Smooth muscle cell (in vitro differentiated cells): ENCODE results near the gene S100Z. TPM values are rescaled to one million over a fixed set of nuclear protein-coding genes. Genes with fewer than 3 reads are reported as not detected.

Experiments
- DNase-seq: peaks from one replicate; lab custom pipeline; 2025; ENCODE audit not compliant: unreplicated experiment; lab: John Stamatoyannopoulos, UW
- H2AFZ ChIP-seq: fragments of 200-600 bp; sonication (generic); 2 replicates; pipeline ENCODE4 v1.6.0; 2016; ENCODE audit warnings: antibody characterized with exemption, low read depth, mild to moderate bottlenecking
- H3F3A ChIP-seq: fragments of 200-600 bp; sonication (generic); 2 replicates; pipeline ENCODE4 v1.6.0; 2017; ENCODE audit warnings: antibody characterized with exemption, low read depth
- H3K27ac ChIP-seq: fragments of 200-600 bp; sonication (generic); 2 replicates; pipeline ENCODE4 v1.5.1; 2016; ENCODE audit warnings: low read depth, mild to moderate bottlenecking
- H3K27me3 ChIP-seq: fragments of 200-600 bp; sonication (generic); 2 replicates; pipeline ENCODE4 v1.6.1; 2016; ENCODE audit warnings: low read depth, mild to moderate bottlenecking
- H3K36me3 ChIP-seq: fragments of 200-600 bp; sonication (generic); 2 replicates; pipeline ENCODE4 v1.5.1; 2016; ENCODE audit warnings: low read depth
- H3K4me1 ChIP-seq: fragments of 200-600 bp; sonication (generic); 2 replicates; pipeline ENCODE4 v1.5.1; 2016; ENCODE audit warnings: low read depth
- H3K4me2 ChIP-seq: fragments of 200-600 bp; sonication (generic); 2 replicates; pipeline ENCODE4 v1.6.0; 2016; ENCODE audit warnings: mild to moderate bottlenecking
- H3K4me3 ChIP-seq: fragments of 200-600 bp; sonication (generic); 2 replicates; pipeline ENCODE4 v1.5.1; 2016; ENCODE audit warnings: mild to moderate bottlenecking
- H3K79me2 ChIP-seq: fragments of 200-600 bp; sonication (generic); 2 replicates; pipeline ENCODE4 v1.6.0; 2016; ENCODE audit warnings: low read depth, mild to moderate bottlenecking
- H3K9ac ChIP-seq: fragments of 200-600 bp; sonication (generic); 2 replicates; pipeline ENCODE4 v1.6.0; 2016; ENCODE audit warnings: low read depth
- H3K9me3 ChIP-seq: fragments of 200-600 bp; sonication (generic); replicated peaks from 2 replicates; pipeline ENCODE4 v1.5.1; 2016; ENCODE audit warnings: low read depth
- H4K20me1 ChIP-seq: fragments of 200-600 bp; sonication (generic); 2 replicates; pipeline ENCODE4 v1.6.0; 2016; ENCODE audit warnings: low read depth
- WGBS: methylation state at CpG from one replicate; pipeline ENCODE4 v1.1.7; 2016; ENCODE audit warnings: low lambda C conversion rate; 5-methylcytosine and 5-hydroxymethylcytosine counted together
- polyA plus RNA-seq: library from polyadenylated mRNA; unstranded; fragments of >200 nt; fragmentation: Nextera tagmentation; extraction: Ambion mirVana; gene quantifications from 2 replicates; pipeline ENCODE4 v1.2.1, GENCODE V29; 2016
- total RNA-seq: library from RNA; depleted of rRNA; stranded (reverse); fragments of >200 nt; gene quantifications from 2 replicates; pipeline ENCODE4 v1.2.3, GENCODE V29; 2014
- TF ChIP-seq, protein P1 (sequence below): fragments of 200-600 bp; sonication (generic); IDR thresholded peaks from 2 replicates; pipeline ENCODE4 v1.5.1; 2017; ENCODE audit warnings: borderline replicate concordance, mild to moderate bottlenecking, antibody characterized with exemption; ENCODE audit not compliant: insufficient read depth, poor library complexity, severe bottlenecking

Gene S100Z
- total and polyA plus RNA-seq, 2 experiments from 2014 or later = 0.34 TPM; not detected in 1

DNA sequence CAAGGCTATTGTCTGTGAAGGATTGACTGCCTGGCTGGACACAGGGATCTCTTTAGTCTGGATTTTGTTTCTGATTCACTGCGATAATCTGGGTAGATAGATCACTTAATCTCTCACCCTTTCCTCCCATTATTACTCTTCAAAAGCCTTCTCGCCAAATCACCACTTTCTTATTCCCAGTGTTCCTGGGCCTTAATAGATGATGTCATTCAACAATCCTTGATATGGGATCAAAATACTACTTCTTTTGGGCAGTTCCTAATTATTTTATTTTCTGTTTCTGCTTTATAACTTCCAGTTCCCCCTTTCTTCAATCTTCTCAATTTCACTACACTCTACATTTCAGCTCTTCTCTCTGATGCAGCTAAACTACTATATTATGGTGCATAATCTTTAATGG lies 96.3 kb downstream of the S100Z start:
- H4K20me1 ChIP-seq = no peaks in the 10 kb centered on the region
- no peaks in the 10 kb centered on the region for H3K9me3 ChIP-seq
- H3F3A ChIP-seq = no peaks in the 10 kb centered on the region
- DNase-seq = no peak
- no peaks in the 10 kb centered on the region for H3K79me2 ChIP-seq
- H3K4me3 ChIP-seq = no peak overlapping the region
- no peak overlapping the region for H3K27ac ChIP-seq
- no peak overlapping the region for H2AFZ ChIP-seq
- no peak overlapping the region for H3K4me2 ChIP-seq
- H3K9ac ChIP-seq = no peak overlapping the region
- H3K36me3 ChIP-seq = no peaks in the 10 kb centered on the region
- 68% methylated on average over 2 of the region's 2 CpGs for WGBS
- H3K4me1 ChIP-seq = peaks cover 4% of the 10 kb centered on the region
- TF ChIP-seq, protein P1, sequence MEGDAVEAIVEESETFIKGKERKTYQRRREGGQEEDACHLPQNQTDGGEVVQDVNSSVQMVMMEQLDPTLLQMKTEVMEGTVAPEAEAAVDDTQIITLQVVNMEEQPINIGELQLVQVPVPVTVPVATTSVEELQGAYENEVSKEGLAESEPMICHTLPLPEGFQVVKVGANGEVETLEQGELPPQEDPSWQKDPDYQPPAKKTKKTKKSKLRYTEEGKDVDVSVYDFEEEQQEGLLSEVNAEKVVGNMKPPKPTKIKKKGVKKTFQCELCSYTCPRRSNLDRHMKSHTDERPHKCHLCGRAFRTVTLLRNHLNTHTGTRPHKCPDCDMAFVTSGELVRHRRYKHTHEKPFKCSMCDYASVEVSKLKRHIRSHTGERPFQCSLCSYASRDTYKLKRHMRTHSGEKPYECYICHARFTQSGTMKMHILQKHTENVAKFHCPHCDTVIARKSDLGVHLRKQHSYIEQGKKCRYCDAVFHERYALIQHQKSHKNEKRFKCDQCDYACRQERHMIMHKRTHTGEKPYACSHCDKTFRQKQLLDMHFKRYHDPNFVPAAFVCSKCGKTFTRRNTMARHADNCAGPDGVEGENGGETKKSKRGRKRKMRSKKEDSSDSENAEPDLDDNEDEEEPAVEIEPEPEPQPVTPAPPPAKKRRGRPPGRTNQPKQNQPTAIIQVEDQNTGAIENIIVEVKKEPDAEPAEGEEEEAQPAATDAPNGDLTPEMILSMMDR = no peak
- no peaks in the 10 kb centered on the region for H3K27me3 ChIP-seq

DNA sequence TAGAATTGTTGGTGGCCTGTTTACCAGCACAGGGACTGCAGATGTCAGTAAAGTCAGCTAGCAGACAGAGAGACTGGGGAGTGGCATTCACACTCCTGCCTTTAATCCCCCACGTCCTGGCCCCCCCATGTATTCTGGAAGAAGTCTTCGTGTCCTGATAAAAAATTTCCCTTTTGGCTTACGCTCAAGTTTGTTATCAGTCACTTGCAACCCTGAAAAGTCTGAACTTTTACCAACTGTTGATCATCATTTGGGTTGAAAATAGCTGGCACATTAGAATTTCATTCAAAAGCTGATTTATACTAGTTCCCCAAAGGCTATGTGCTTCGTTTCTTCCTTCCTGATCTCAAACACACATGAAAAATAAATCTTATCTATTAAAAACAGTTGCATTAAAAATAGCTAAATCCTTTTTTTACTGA lies 97.3 kb downstream of the S100Z start:
- WGBS = 23% methylated on average over 4 of the region's 4 CpGs
- DNase-seq = no peak

DNA sequence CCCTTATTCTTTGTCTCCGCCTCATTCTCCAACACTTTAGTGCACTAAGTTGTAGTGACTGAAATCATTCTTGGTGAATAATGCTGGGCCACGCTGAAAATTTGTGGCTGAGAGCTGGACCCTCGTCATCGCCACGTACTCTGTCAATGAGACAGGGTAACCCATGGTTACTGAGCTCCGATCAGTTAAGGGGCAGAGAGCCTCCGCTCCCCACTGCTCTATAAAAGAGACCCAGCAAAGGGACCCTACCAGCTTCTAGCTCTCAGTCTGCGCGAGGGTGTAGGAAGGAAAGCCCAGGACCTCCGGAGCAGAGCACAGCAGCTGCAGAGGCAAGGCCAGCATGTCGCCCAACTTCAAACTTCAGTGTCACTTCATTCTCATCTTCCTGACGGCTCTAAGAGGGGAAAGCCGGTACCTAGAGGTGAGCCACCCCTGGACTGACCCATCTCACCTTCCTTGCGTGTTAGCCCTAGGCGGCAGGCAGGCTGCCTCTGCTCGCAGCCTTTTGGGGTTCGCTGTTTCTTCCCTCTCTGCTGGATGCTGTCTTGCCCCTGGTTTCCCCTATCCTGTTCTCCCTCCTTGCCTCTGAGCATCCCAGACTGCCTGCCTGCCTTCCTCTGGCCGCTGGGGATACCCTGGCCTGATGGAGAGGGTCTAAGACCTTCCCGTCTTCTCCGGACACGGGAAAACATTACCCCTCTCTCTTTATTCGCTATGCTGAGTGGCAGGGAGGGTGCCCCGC lies 103.2 kb downstream of the S100Z start, which contains the start of gene CRHBP:
CRHBP (plus strand) TSS at position 251 of the 742 bp plus-strand sequence; CDS start at position 341, 90 bp downstream.
- peak within 1 kb of the TSS; percentile 49 for H3K4me3 ChIP-seq
- H3K9me3 ChIP-seq = no peaks in the 10 kb centered on the region
- H2AFZ ChIP-seq = peak within 1 kb of the TSS; percentile 70

More for the DNA sequence above, 97.3 kb downstream of the S100Z start:
- Histone ChIP-seq H3K4me3 (no peak overlapping the region), H3K4me2 (peak overlapping the region; percentile 43), H3K79me2 (no peaks in the 10 kb centered on the region), H3K27me3 (no peaks in the 10 kb centered on the region), H3K9me3 (no peaks in the 10 kb centered on the region), H3F3A (no peaks in the 10 kb centered on the region), H3K36me3 (no peaks in the 10 kb centered on the region), H2AFZ (peak overlapping the region; percentile 75), H3K9ac (no peak overlapping the region), H4K20me1 (no peaks in the 10 kb centered on the region), H3K4me1 (peaks cover 4% of the 10 kb centered on the region), H3K27ac (peak overlapping the region; percentile 14)
- TF ChIP-seq, protein P1 = no peak

More for the DNA sequence above, 103.2 kb downstream of the S100Z start, which contains the start of gene CRHBP:
- Histone ChIP-seq H3K9ac (no peak within 1 kb of the TSS), H3K36me3 (no peaks in the 10 kb centered on the region), H3K27me3 (peaks cover 14% of the 10 kb centered on the region), H3K79me2 (peaks cover 10% of the 10 kb centered on the region), H3K4me1 (peaks cover 4% of the 10 kb centered on the region), H3K4me2 (peak within 1 kb of the TSS; percentile 89), H3F3A (no peaks in the 10 kb centered on the region), H4K20me1 (no peaks in the 10 kb centered on the region), H3K27ac (no peak within 1 kb of the TSS)
- 21% methylated on average over 23 of the region's 23 CpGs for WGBS
- no peak for DNase-seq
- TF ChIP-seq, protein P1 = no peak
